Endothelial cell of umbilical vein (primary cell): ENCODE data around the gene TBX21. TPM values are rescaled to one million over a fixed set of nuclear protein-coding genes. Genes with fewer than 3 reads are reported as not detected.

Experiments
- BruUV-seq: library from RNA; stranded (reverse); fragments of 400-500 nt; replicated peaks from 2 replicates; lab custom pipeline; 2021; lab: Mats Ljungman, UMichigan
- CTCF ChIA-PET: fragments of 300-600, 350-600 bp; sonication (Branson Sonifier 250); formaldehyde crosslinking; loops from one replicate; lab custom pipeline; 2021; ENCODE audit warnings: antibody characterized with exemption, inconsistent platforms; lab: Charles Lee
- POLR2A ChIA-PET: fragments of 300-600, 350-600 bp; sonication (Branson Sonifier 250); formaldehyde crosslinking; loops from one replicate; lab custom pipeline; 2021; ENCODE audit warnings: antibody characterized with exemption, inconsistent platforms; lab: Charles Lee
- DNase-seq: peaks from one replicate; pipeline ENCODE4 v3.0.0-alpha.2; 2011; ENCODE audit warnings: low read depth, low spot score
- FAIRE-seq: peaks from 2 replicates; lab custom pipeline; 2011; peaks lifted over from hg19 to GRCh38; lab: Jason Lieb, UNC
- H2AFZ ChIP-seq: 2 replicates; pipeline ENCODE4 v1.6.0; 2012; ENCODE audit warnings: low read depth, low read length, control low read depth, inconsistent platforms
- H3K27ac ChIP-seq: 2 replicates; pipeline ENCODE4 v1.5.1; 2011; ENCODE audit warnings: low read depth, mild to moderate bottlenecking, control low read depth, low read length, moderate library complexity; ENCODE audit not compliant: insufficient read depth
- H3K27me3 ChIP-seq, 2 experiments: 2 replicates each; pipeline versions ENCODE4 v1.6.0 to v1.6.1; 2011; ENCODE audit warnings: low read length in 2 of 2, mixed read lengths in 1 of 2; ENCODE audit not compliant: control insufficient read depth in 2 of 2, insufficient read depth in 2 of 2
- H3K36me3 ChIP-seq, 2 experiments: 2 replicates in 1 of 2; 3 replicates in 1 of 2; pipeline ENCODE4 v1.5.1; 2011; ENCODE audit warnings: low read length in 2 of 2, mild to moderate bottlenecking in 1 of 2, moderate library complexity in 1 of 2; ENCODE audit not compliant: control insufficient read depth in 2 of 2, insufficient read depth in 2 of 2; ENCODE audit errors: extremely low read depth in 1 of 2
- H3K4me1 ChIP-seq: 3 replicates; pipeline ENCODE4 v1.5.1; 2011; ENCODE audit warnings: mild to moderate bottlenecking, low read length; ENCODE audit not compliant: control insufficient read depth, insufficient read depth; ENCODE audit errors: extremely low read depth
- H3K4me2 ChIP-seq: 2 replicates; pipeline ENCODE4 v1.6.1; 2011; ENCODE audit warnings: low read length, control low read depth, mixed read lengths; ENCODE audit not compliant: insufficient read depth
- H3K4me3 ChIP-seq, 3 experiments: fragments of 200-600 bp in 1 of 3; sonication (generic), shearing (Covaris generic) in 1 of 3; replicated peaks in 1 of 3; 2 replicates each; pipeline ENCODE4 v1.5.1; 2011 to 2016; ENCODE audit warnings: control low read depth in 3 of 3, low read length in 3 of 3, mild to moderate bottlenecking in 2 of 3, inconsistent platforms in 1 of 3, low read depth in 1 of 3, moderate library complexity in 1 of 3; ENCODE audit not compliant: insufficient read depth in 1 of 3
- H3K79me2 ChIP-seq: 2 replicates; pipeline ENCODE4 v1.6.0; 2012; ENCODE audit warnings: low read length, inconsistent platforms; ENCODE audit not compliant: control insufficient read depth, insufficient read depth
- H3K9ac ChIP-seq: replicated peaks from 2 replicates; pipeline ENCODE3; 2011; ENCODE audit warnings: low read length, control low read depth; ENCODE audit not compliant: insufficient read depth; ENCODE audit errors: extremely low read depth
- H3K9me1 ChIP-seq: replicated peaks from 3 replicates; pipeline ENCODE4 v1.6.0; 2011; ENCODE audit warnings: mild to moderate bottlenecking, low read length; ENCODE audit not compliant: control insufficient read depth, insufficient read depth; ENCODE audit errors: extremely low read depth
- H3K9me3 ChIP-seq: replicated peaks from 2 replicates; pipeline ENCODE4 v1.5.1; 2012; ENCODE audit warnings: low read length, inconsistent platforms; ENCODE audit not compliant: control insufficient read depth, insufficient read depth
- H4K20me1 ChIP-seq: replicated peaks from 2 replicates; pipeline ENCODE3; 2011; ENCODE audit warnings: mild to moderate bottlenecking, low read length; ENCODE audit not compliant: control insufficient read depth, insufficient read depth; ENCODE audit errors: extremely low read depth
- CTCF ChIP-seq, 2 donors: IDR thresholded peaks; 1 replicate in 1 of 2; 2 replicates in 1 of 2; pipeline ENCODE4 v1.5.1; 2011; ENCODE audit warnings: low read length in 2 of 2, mild to moderate bottlenecking in 2 of 2, moderate library complexity in 2 of 2, control low read depth in 1 of 2, inconsistent platforms in 1 of 2, low read depth in 1 of 2; ENCODE audit not compliant: insufficient read depth in 1 of 2; ENCODE audit errors: extremely low read depth in 1 of 2
- EZH2 ChIP-seq: IDR thresholded peaks from 2 replicates; pipeline ENCODE4 v1.6.1; 2012; ENCODE audit warnings: borderline replicate concordance, low read depth, mild to moderate bottlenecking, moderate library complexity, low read length, inconsistent platforms; ENCODE audit not compliant: severe bottlenecking
- FOS ChIP-seq: IDR thresholded peaks from 2 replicates; pipeline ENCODE4 v1.6.1; 2011; ENCODE audit warnings: mild to moderate bottlenecking, low read length, moderate library complexity, borderline replicate concordance; ENCODE audit not compliant: insufficient read depth
- GATA2 ChIP-seq: IDR thresholded peaks from 2 replicates; pipeline ENCODE4 v1.7.0; 2011; ENCODE audit warnings: low read depth, mild to moderate bottlenecking, moderate library complexity, mixed read lengths, low read length; ENCODE audit not compliant: insufficient read length, insufficient read depth
- JUN ChIP-seq: IDR thresholded peaks from 2 replicates; pipeline ENCODE4 v1.6.1; 2011; ENCODE audit warnings: borderline replicate concordance, low read depth; ENCODE audit not compliant: insufficient read length, insufficient read depth
- MAX ChIP-seq: IDR thresholded peaks from 2 replicates; pipeline ENCODE4 v1.6.1; 2011; ENCODE audit not compliant: insufficient read depth, insufficient read length
- POLR2AphosphoS5 ChIP-seq: IDR thresholded peaks from 2 replicates; pipeline ENCODE4 v1.6.1; 2012; ENCODE audit warnings: low read depth, mild to moderate bottlenecking, control low read depth, low read length, moderate library complexity; ENCODE audit not compliant: insufficient read depth
- dilution Hi-C: fragments of 300-500 bp; cut with MboI; formaldehyde crosslinking; loops from one replicate; pipeline ENCODE4 v1.15.0; 2019; ENCODE audit warnings: low sequenced_read_pairs; ENCODE audit not compliant: extremely low pct_ligation_motif_present
- intact Hi-C: fragments of 100-400 bp; cut with micrococcal nuclease; formaldehyde crosslinking; loops from one replicate; pipeline ENCODE4 v1.10.0; 2022
- polyA plus RNA-seq, 4 experiments: library from polyadenylated mRNA; depleted of rRNA in 3 of 4; stranded (reverse) in 3 of 4; unstranded in 1 of 4; fragments of >200 nt; gene quantifications; 2 replicates each; pipeline versions ENCODE4 v1.2.1 to v1.2.3, GENCODE V29; 2011 to 2012; ENCODE audit warnings: missing spikeins in 1 of 4
- total RNA-seq: library from RNA; stranded (reverse); gene quantifications from 2 replicates; pipeline ENCODE4 v1.2.3, GENCODE V29; 2021

TBX21 gene
- total and polyA plus RNA-seq, 2 donors (not counting 3 experiments of a cell fraction or from before 2014, with no cell fraction given), result not detected

DNA sequence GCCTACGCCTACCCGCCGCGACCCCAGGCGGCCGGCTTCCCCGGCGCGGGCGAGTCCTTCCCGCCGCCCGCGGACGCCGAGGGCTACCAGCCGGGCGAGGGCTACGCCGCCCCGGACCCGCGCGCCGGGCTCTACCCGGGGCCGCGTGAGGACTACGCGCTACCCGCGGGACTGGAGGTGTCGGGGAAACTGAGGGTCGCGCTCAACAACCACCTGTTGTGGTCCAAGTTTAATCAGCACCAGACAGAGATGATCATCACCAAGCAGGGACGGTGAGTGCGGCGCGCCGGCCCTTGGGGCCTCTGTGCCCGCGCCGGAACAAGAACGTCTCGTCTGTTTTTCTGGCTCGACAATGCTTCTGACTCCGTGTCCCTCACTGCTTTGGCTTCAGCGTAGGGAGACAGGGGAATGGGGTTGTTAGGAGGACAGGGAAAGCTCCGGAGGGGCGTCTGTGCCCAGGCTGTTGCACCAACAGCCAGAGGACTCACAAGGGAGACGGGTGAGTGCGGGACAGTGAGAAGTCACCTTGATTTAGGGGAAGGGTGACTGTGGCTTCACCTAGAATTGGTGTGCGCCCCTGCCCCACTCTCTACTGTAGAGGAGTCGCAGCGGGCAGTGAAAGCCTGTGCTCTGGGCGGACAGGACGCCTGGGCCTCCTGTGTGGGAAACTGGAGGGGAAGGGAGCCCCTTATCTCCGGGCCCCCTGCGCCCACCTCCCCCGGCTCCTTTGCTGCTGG lies 806 bp downstream of the TBX21 start:
- Histone ChIP-seq H3K27me3 (peaks cover 37 to 38% of the 10 kb centered on the region in 2 experiments), H3K4me1 (no peaks in the 10 kb centered on the region), H3K9ac (no peak overlapping the region), H3K27ac (no peak overlapping the region), H3K4me3 (no peak overlapping the region), H3K9me1 (no peaks in the 10 kb centered on the region), H2AFZ (peak overlapping the region; percentile 46), H4K20me1 (no peaks in the 10 kb centered on the region), H3K9me3 (no peaks in the 10 kb centered on the region), H3K79me2 (no peaks in the 10 kb centered on the region), H3K4me2 (peak overlapping the region; percentile 28), H3K36me3 (no peaks in the 10 kb centered on the region)
- ChIA-PET POLR2A (no interaction called here), CTCF (interaction anchor here (0.8 to 0.9 kb wide), 3 partner anchors 12 to 56 kb away, joined by 3 to 4 read pairs (median 3); no protein-coding TSS in a partner anchor)
- TF ChIP-seq GATA2, result no peak
- TF ChIP-seq JUN, result no peak
- TF ChIP-seq FOS, result no peak
- no peak for TF ChIP-seq MAX
- TF ChIP-seq EZH2, result peak; percentile 93
- TF ChIP-seq CTCF (IDR thresholded peaks at IDR 0.05; ENCODE audit: extremely low read depth in 1 of 2, insufficient read depth in 1 of 2, low read depth in 1 of 2, low read length in 2 of 2), result no peak
- no peak for TF ChIP-seq POLR2AphosphoS5
- no peak for FAIRE-seq
- dilution Hi-C loops, result no loop called here
- no peak for DNase-seq
- intact Hi-C loops, result no loop called here
- no TSS peak for BruUV-seq
